GM23338 (cell line): Measurements from ENCODE around the gene SLC10A3. TPM values are rescaled to one million over a fixed set of nuclear protein-coding genes. Genes with fewer than 3 reads are reported as not detected.

Experiments
- ATAC-seq: fragments of 200-7000 bp; cut with Tn5 transposase; 3 replicates; pipeline ENCODE4 v1.9.1; 2020
- DNase-seq: peaks from one replicate; pipeline ENCODE4 v3.0.0-alpha.2; 2015; ENCODE audit warnings: low spot score
- H2AFZ ChIP-seq: fragments of 200-600 bp; sonication (generic); 2 replicates; pipeline ENCODE4 v1.8.0; 2016; ENCODE audit warnings: antibody characterized with exemption, mild to moderate bottlenecking, moderate library complexity
- H3F3A ChIP-seq: fragments of 200-600 bp; sonication (generic); replicated peaks from 2 replicates; pipeline ENCODE4 v1.8.0; 2017; ENCODE audit warnings: antibody characterized with exemption, mixed run types, low read depth
- H3K27ac ChIP-seq: fragments of 200-600 bp; sonication (generic); 2 replicates; pipeline ENCODE4 v1.6.1; 2016; ENCODE audit warnings: low read depth
- H3K27me3 ChIP-seq: fragments of 200-600 bp; sonication (generic); 2 replicates; pipeline ENCODE4 v1.8.0; 2016; ENCODE audit warnings: mild to moderate bottlenecking, mixed run types, moderate library complexity; ENCODE audit not compliant: insufficient read depth
- H3K36me3 ChIP-seq: fragments of 200-600 bp; sonication (generic); 2 replicates; pipeline ENCODE4 v1.8.0; 2016; ENCODE audit warnings: mild to moderate bottlenecking; ENCODE audit not compliant: insufficient read depth
- H3K4me1 ChIP-seq: fragments of 200-600 bp; sonication (generic); 2 replicates; pipeline ENCODE4 v1.8.0; 2016; ENCODE audit warnings: mild to moderate bottlenecking, moderate library complexity; ENCODE audit not compliant: insufficient read depth
- H3K4me2 ChIP-seq: fragments of 200-600 bp; sonication (generic); 2 replicates; pipeline ENCODE4 v1.7.1; 2017; ENCODE audit warnings: mixed run types
- H3K4me3 ChIP-seq: fragments of 200-600 bp; sonication (generic); 2 replicates; pipeline ENCODE4 v1.6.1; 2016; ENCODE audit warnings: mixed run types
- H3K79me2 ChIP-seq: fragments of 200-600 bp; sonication (generic); replicated peaks from 2 replicates; pipeline ENCODE4 v1.8.0; 2017; ENCODE audit warnings: mild to moderate bottlenecking; ENCODE audit not compliant: insufficient read depth
- H3K9me2 ChIP-seq: fragments of 200-600 bp; sonication (generic); 2 replicates; pipeline ENCODE4 v1.8.0; 2017; ENCODE audit not compliant: insufficient read depth
- H4K20me1 ChIP-seq: fragments of 200-600 bp; sonication (generic); replicated peaks from 2 replicates; pipeline ENCODE4 v1.8.0; 2017; ENCODE audit warnings: mild to moderate bottlenecking; ENCODE audit not compliant: insufficient read depth
- H3K27ac Mint-ChIP-seq: 2 replicates; pipeline ENCODE4 v1.8.0; 2020; ENCODE audit warnings: inconsistent platforms, mild to moderate bottlenecking, moderate library complexity, mixed read lengths
- H3K27me3 Mint-ChIP-seq: 3 replicates; pipeline ENCODE4 v1.8.0; 2022; ENCODE audit warnings: low read depth, mild to moderate bottlenecking, moderate library complexity, mixed read lengths, inconsistent platforms; ENCODE audit not compliant: insufficient read depth, poor library complexity
- H3K36me3 Mint-ChIP-seq: 3 replicates; pipeline ENCODE4 v1.8.0; 2021; ENCODE audit warnings: low read depth, mild to moderate bottlenecking, inconsistent platforms, moderate library complexity, mixed read lengths
- H3K4me1 Mint-ChIP-seq: 3 replicates; pipeline ENCODE4 v1.8.0; 2020; ENCODE audit warnings: mild to moderate bottlenecking, inconsistent platforms, mixed read lengths
- H3K4me3 Mint-ChIP-seq: 3 replicates; pipeline ENCODE4 v1.8.0; 2021; ENCODE audit warnings: moderate library complexity, mild to moderate bottlenecking, inconsistent platforms, mixed read lengths
- H3K9me3 Mint-ChIP-seq: 3 replicates; pipeline ENCODE4 v1.8.0; 2020; ENCODE audit warnings: moderate library complexity, mild to moderate bottlenecking, inconsistent platforms, mixed read lengths
- CREB1 ChIP-seq: fragments of 250-450 bp; sonication (Bioruptor Pico); IDR thresholded peaks from 2 replicates; pipeline ENCODE4 v1.5.0; 2020; ENCODE audit warnings: low read depth, mild to moderate bottlenecking, moderate library complexity
- EZH2phosphoT487 ChIP-seq: fragments of 200-600 bp; sonication (generic); IDR thresholded peaks from one replicate; pipeline ENCODE4 v1.8.1; 2018; ENCODE audit warnings: antibody characterized with exemption; ENCODE audit not compliant: unreplicated experiment
- JUNB ChIP-seq: IDR thresholded peaks from one replicate; pipeline ENCODE4 v1.6.1; 2016; ENCODE audit warnings: antibody characterized with exemption; ENCODE audit not compliant: unreplicated experiment
- NANOG ChIP-seq: IDR thresholded peaks from 2 replicates; pipeline ENCODE4 v1.6.1; 2016; ENCODE audit warnings: antibody characterized with exemption, borderline replicate concordance
- POLR2AphosphoS5 ChIP-seq: IDR thresholded peaks from 2 replicates; pipeline ENCODE4 v1.6.1; 2016; ENCODE audit warnings: antibody characterized with exemption, low read depth
- ZNF114 ChIP-seq: fragments of 250-450 bp; sonication (Bioruptor Pico); IDR thresholded peaks from 2 replicates; pipeline ENCODE4 v1.5.0; 2020; ENCODE audit warnings: mild to moderate bottlenecking, moderate library complexity
- ZNF331 ChIP-seq: fragments of 250-450 bp; sonication (Bioruptor Pico); IDR thresholded peaks from 2 replicates; pipeline ENCODE4 v1.5.0; 2020; ENCODE audit warnings: low read depth, mild to moderate bottlenecking, moderate library complexity
- polyA plus RNA-seq: library from polyadenylated mRNA; unstranded; fragments of >200 nt; fragmentation: Nextera tagmentation; extraction: Ambion mirVana; gene quantifications from 2 replicates; pipeline ENCODE4 v1.2.1, GENCODE V29; 2016
- total RNA-seq: library from RNA; depleted of rRNA; stranded (reverse); fragments of >200 nt; shearing (Covaris generic); gene quantifications from 2 replicates; pipeline ENCODE4 v1.2.3, GENCODE V29; 2014
- TF ChIP-seq, protein P1 (sequence below): IDR thresholded peaks from one replicate; pipeline ENCODE4 v1.6.1; 2018; ENCODE audit warnings: antibody characterized with exemption; ENCODE audit not compliant: unreplicated experiment
- TF ChIP-seq, protein P2 (sequence below): IDR thresholded peaks from 2 replicates; pipeline ENCODE4 v1.6.1; 2016; ENCODE audit warnings: antibody characterized with exemption
- TF ChIP-seq, protein P3 (sequence below): fragments of 250-450 bp; sonication (Bioruptor Pico); IDR thresholded peaks from 2 replicates; pipeline ENCODE4 v1.5.0; 2020; ENCODE audit warnings: mild to moderate bottlenecking, moderate library complexity
- TF ChIP-seq, protein P4 (sequence below), 2 experiments: fragments of 200-600 bp in 1 of 2; sonication (generic) in 1 of 2; conservative IDR thresholded peaks; 2 replicates each; pipeline versions ENCODE4 v1.5.1 to v1.6.1; 2016 to 2017; ENCODE audit warnings: antibody characterized with exemption in 2 of 2, low read depth in 2 of 2, mild to moderate bottlenecking in 2 of 2, moderate library complexity in 1 of 2

SLC10A3 gene
- total and polyA plus RNA-seq, 2 experiments from 2014 or later, result 7.6 to 17.6 TPM

DNA sequence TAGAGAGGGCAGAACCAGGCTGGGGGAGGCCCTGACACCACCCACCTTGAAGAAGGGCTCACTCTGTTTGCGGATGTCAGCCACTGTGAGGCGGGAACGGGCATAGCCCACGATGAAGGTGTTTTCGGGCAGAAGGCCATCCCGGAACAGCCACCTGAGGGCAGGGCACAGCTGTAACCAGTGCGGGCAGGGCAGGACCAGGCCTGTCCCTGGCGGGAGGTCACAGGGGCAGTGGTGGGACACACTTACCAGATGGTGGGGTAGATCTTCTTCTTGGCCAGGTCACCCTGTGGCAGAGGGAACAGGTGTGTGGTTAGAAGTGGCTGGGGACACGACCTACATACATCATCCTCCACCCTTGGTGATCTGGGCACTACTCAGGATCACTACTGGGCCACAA is 45.5 kb upstream of the SLC10A3 start (continued):
- TF ChIP-seq, protein P1, sequence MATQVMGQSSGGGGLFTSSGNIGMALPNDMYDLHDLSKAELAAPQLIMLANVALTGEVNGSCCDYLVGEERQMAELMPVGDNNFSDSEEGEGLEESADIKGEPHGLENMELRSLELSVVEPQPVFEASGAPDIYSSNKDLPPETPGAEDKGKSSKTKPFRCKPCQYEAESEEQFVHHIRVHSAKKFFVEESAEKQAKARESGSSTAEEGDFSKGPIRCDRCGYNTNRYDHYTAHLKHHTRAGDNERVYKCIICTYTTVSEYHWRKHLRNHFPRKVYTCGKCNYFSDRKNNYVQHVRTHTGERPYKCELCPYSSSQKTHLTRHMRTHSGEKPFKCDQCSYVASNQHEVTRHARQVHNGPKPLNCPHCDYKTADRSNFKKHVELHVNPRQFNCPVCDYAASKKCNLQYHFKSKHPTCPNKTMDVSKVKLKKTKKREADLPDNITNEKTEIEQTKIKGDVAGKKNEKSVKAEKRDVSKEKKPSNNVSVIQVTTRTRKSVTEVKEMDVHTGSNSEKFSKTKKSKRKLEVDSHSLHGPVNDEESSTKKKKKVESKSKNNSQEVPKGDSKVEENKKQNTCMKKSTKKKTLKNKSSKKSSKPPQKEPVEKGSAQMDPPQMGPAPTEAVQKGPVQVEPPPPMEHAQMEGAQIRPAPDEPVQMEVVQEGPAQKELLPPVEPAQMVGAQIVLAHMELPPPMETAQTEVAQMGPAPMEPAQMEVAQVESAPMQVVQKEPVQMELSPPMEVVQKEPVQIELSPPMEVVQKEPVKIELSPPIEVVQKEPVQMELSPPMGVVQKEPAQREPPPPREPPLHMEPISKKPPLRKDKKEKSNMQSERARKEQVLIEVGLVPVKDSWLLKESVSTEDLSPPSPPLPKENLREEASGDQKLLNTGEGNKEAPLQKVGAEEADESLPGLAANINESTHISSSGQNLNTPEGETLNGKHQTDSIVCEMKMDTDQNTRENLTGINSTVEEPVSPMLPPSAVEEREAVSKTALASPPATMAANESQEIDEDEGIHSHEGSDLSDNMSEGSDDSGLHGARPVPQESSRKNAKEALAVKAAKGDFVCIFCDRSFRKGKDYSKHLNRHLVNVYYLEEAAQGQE, result no peak
- TF ChIP-seq NANOG (no peak), POLR2AphosphoS5 (no peak), JUNB (no peak), CREB1 (CRISPR knock-in tag) (no peak), EZH2phosphoT487 (no peak)

DNA sequence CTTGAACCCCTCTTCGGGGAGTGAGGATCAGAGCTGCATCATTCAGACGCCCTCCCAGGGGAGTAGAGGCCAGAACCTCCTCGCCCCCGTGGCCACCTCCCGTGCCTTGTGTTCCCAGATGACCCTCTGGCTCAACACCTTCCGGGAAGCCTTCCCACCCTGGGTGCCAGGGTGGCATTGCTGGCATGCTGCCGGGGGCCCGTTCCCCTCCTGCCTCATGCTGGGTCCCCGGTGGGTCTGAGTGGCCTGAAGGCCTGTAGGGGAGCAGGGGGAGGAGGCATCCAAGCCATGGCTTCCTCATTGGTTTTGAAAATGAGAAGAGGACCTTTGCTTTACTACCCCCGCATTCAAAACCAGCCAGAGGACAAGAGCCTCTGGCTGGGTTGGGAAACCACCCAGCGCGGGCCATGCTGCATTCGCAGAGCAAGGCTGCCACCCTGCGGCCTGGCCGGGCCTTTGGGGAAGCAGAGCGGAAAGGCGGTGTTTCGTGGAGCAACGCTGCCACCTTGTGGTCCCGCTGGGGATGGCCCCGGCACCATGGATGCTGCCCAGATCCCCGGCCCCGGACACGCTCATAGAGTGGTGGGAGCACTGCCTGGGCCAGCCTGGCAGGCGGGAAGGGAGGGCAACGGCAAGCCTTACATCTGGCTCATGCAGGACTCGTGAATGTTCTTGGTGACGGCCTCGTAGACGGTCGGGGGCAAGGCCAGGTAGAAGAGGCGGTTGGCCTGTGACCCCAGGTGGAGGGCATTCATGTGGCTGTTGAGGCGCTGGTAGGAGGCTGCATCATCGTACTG is 44.3 kb upstream of the SLC10A3 start:
- DNase-seq, result peak; percentile 83

More for the DNA sequence above, 44.3 kb upstream of the SLC10A3 start:
- Mint-ChIP-seq H3K36me3 (peaks cover 29% of the 10 kb centered on the region), H3K27me3 (peaks cover 17% of the 10 kb centered on the region), H3K4me3 (no peak overlapping the region), H3K9me3 (no peaks in the 10 kb centered on the region), H3K4me1 (no peaks in the 10 kb centered on the region), H3K27ac (no peak overlapping the region)
- Histone ChIP-seq H3K79me2 (no peaks in the 10 kb centered on the region), H3K4me1 (no peaks in the 10 kb centered on the region), H3K4me2 (no peak overlapping the region), H3K4me3 (no peak overlapping the region), H3K27ac (no peak overlapping the region), H2AFZ (no peak overlapping the region), H3K9me2 (no peaks in the 10 kb centered on the region), H4K20me1 (no peaks in the 10 kb centered on the region), H3K27me3 (no peaks in the 10 kb centered on the region), H3K36me3 (no peaks in the 10 kb centered on the region; the same call in 1 of the 2 replicates), H3F3A (no peaks in the 10 kb centered on the region)
- peak; percentile 94 for ATAC-seq
- TF ChIP-seq, protein P2, sequence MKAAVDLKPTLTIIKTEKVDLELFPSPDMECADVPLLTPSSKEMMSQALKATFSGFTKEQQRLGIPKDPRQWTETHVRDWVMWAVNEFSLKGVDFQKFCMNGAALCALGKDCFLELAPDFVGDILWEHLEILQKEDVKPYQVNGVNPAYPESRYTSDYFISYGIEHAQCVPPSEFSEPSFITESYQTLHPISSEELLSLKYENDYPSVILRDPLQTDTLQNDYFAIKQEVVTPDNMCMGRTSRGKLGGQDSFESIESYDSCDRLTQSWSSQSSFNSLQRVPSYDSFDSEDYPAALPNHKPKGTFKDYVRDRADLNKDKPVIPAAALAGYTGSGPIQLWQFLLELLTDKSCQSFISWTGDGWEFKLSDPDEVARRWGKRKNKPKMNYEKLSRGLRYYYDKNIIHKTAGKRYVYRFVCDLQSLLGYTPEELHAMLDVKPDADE, result no peak
- no peak for TF ChIP-seq ZNF114
- TF ChIP-seq POLR2AphosphoS5, result no peak; the same call in 1 of the 2 replicates
- TF ChIP-seq, protein P3, sequence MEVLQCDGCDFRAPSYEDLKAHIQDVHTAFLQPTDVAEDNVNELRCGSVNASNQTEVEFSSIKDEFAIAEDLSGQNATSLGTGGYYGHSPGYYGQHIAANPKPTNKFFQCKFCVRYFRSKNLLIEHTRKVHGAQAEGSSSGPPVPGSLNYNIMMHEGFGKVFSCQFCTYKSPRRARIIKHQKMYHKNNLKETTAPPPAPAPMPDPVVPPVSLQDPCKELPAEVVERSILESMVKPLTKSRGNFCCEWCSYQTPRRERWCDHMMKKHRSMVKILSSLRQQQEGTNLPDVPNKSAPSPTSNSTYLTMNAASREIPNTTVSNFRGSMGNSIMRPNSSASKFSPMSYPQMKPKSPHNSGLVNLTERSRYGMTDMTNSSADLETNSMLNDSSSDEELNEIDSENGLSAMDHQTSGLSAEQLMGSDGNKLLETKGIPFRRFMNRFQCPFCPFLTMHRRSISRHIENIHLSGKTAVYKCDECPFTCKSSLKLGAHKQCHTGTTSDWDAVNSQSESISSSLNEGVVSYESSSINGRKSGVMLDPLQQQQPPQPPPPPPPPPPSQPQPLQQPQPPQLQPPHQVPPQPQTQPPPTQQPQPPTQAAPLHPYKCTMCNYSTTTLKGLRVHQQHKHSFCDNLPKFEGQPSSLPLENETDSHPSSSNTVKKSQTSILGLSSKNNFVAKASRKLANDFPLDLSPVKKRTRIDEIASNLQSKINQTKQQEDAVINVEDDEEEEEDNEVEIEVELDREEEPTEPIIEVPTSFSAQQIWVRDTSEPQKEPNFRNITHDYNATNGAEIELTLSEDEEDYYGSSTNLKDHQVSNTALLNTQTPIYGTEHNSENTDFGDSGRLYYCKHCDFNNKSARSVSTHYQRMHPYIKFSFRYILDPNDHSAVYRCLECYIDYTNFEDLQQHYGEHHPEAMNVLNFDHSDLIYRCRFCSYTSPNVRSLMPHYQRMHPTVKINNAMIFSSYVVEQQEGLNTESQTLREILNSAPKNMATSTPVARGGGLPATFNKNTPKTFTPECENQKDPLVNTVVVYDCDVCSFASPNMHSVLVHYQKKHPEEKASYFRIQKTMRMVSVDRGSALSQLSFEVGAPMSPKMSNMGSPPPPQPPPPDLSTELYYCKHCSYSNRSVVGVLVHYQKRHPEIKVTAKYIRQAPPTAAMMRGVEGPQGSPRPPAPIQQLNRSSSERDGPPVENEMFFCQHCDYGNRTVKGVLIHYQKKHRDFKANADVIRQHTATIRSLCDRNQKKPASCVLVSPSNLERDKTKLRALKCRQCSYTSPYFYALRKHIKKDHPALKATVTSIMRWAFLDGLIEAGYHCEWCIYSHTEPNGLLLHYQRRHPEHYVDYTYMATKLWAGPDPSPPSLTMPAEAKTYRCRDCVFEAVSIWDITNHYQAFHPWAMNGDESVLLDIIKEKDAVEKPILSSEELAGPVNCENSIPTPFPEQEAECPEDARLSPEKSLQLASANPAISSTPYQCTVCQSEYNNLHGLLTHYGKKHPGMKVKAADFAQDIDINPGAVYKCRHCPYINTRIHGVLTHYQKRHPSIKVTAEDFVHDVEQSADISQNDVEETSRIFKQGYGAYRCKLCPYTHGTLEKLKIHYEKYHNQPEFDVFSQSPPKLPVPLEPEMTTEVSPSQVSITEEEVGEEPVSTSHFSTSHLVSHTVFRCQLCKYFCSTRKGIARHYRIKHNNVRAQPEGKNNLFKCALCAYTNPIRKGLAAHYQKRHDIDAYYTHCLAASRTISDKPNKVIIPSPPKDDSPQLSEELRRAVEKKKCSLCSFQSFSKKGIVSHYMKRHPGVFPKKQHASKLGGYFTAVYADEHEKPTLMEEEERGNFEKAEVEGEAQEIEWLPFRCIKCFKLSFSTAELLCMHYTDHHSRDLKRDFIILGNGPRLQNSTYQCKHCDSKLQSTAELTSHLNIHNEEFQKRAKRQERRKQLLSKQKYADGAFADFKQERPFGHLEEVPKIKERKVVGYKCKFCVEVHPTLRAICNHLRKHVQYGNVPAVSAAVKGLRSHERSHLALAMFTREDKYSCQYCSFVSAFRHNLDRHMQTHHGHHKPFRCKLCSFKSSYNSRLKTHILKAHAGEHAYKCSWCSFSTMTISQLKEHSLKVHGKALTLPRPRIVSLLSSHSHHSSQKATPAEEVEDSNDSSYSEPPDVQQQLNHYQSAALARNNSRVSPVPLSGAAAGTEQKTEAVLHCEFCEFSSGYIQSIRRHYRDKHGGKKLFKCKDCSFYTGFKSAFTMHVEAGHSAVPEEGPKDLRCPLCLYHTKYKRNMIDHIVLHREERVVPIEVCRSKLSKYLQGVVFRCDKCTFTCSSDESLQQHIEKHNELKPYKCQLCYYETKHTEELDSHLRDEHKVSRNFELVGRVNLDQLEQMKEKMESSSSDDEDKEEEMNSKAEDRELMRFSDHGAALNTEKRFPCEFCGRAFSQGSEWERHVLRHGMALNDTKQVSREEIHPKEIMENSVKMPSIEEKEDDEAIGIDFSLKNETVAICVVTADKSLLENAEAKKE (CRISPR knock-in tag), result no peak
- no peak for TF ChIP-seq EZH2phosphoT487
- no peak for TF ChIP-seq ZNF331 (CRISPR knock-in tag)
- TF ChIP-seq, protein P4, sequence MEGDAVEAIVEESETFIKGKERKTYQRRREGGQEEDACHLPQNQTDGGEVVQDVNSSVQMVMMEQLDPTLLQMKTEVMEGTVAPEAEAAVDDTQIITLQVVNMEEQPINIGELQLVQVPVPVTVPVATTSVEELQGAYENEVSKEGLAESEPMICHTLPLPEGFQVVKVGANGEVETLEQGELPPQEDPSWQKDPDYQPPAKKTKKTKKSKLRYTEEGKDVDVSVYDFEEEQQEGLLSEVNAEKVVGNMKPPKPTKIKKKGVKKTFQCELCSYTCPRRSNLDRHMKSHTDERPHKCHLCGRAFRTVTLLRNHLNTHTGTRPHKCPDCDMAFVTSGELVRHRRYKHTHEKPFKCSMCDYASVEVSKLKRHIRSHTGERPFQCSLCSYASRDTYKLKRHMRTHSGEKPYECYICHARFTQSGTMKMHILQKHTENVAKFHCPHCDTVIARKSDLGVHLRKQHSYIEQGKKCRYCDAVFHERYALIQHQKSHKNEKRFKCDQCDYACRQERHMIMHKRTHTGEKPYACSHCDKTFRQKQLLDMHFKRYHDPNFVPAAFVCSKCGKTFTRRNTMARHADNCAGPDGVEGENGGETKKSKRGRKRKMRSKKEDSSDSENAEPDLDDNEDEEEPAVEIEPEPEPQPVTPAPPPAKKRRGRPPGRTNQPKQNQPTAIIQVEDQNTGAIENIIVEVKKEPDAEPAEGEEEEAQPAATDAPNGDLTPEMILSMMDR (conservative IDR thresholded peaks at IDR 0.05; ENCODE audit: low read depth in 2 of 2), result peak; percentile 77 to 98
- no peak for TF ChIP-seq NANOG
